NOMO-1 (cell line): ENCODE data around the gene BMP2K.

Experiments
- DNase-seq, 2 experiments: peaks; one replicate each; lab custom pipeline; 2025; ENCODE audit not compliant: unreplicated experiment in 2 of 2; lab: John Stamatoyannopoulos, UW

Gene BMP2K

DNA sequence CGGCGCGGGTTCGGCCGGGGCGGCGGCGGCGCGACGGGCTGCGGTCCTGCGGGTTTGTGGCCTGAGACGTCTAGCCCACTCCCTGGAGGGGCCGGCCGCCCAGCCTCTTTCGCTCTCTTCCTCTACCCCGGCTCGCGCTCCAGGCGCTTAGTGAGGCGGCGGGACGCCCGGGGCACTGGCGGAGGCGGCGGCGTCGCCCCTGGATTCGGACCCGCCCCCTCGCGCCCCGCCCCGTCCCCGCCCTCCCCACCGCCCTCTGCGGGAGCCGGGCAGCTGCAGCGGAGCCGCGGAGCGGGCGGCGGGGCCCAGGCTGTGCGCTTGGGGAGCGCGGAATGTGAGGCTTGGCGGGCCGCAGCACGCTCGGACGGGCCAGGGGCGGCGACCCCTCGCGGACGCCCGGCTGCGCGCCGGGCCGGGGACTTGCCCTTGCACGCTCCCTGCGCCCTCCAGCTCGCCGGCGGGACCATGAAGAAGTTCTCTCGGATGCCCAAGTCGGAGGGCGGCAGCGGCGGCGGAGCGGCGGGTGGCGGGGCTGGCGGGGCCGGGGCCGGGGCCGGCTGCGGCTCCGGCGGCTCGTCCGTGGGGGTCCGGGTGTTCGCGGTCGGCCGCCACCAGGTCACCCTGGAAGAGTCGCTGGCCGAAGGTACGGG, at the start of gene BMP2K:
Gene BMP2K, plus strand, starts transcription at position 272 of the 650 bp plus-strand sequence. Its CDS starts 194 bp downstream, at position 466.
- DNase-seq: peak; percentile 70 to 87

- DNase-seq: no peak
These were observed 49.6 kb upstream of the BMP2K start for GRCh38 chr4:78726546-78726945.

GRCh38 chr4:78732332-78733104, 43.6 kb upstream of the BMP2K start:
- DNase-seq: no peak

GRCh38 chr4:78734441-78735162, 41.5 kb upstream of the BMP2K start:
- peak; percentile 22 to 76 for DNase-seq

- DNase-seq: no peak
These were observed 40.5 kb upstream of the BMP2K start for GRCh38 chr4:78735697-78736096.

DNA sequence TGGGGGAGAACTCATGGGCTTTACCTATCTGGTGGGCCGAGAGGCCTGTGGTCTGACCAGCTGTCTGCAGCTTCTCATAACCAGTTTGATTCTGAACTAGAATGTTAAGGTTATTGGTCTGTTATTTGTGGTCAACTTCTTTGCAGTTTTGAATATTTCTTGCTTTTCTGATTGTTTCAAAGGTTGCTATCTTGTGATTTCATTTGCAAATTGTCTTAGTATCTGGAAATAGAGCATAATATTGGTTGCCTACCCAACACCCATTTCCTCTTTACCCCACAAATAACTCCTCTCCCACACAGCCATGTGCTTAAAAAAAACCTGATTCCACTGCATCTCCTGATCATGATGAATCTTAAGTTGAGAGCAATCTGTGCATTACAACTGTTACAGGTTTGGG, 39.1 kb upstream of the BMP2K start:
- no peak for DNase-seq

- DNase-seq: no peak
These were observed 38.2 kb upstream of the BMP2K start for GRCh38 chr4:78737973-78738372.

DNA sequence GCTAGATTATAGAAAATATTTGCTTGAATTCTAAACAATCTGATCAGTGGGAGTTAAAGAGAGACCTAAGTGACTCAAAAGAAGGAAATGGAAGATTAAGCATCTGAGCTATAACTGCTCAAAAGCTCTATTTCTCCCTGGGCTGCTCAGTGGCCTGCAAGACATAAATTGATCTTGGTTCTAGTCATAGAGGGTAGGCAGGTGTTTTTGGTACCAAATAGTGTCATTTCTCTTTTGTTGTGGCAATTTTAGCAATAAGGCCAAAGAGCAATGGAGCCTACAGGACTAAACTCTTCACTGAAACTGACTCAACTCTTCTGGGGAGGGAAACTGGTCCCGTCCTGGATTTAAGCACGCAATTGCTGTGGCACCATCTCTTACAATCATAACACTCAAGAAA, 33.9 kb upstream of the BMP2K start:
- DNase-seq: no peak

DNA sequence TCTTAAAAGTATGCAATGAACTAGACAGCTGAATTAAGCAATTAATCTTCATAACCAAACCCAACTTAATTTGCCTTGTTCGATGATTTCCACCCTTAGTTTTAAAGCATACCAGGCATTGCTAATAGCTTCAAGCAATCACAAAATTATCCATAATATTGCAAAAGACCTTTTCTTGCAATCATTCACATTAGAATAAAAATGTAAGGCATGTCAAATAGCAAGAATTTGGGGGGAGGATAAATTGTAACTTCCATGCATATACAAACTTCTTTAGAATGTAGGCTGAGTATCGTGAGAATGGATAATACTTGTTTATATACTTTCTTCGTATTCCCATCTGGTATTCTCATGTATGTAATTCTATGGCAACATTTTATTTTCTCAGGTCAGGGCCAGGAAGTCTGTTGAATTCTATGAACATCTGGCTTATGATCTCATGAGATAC, 28.7 kb upstream of the BMP2K start:
- no peak for DNase-seq

- no peak for DNase-seq
These were observed 27.8 kb upstream of the BMP2K start for GRCh38 chr4:78748381-78748780.

DNA sequence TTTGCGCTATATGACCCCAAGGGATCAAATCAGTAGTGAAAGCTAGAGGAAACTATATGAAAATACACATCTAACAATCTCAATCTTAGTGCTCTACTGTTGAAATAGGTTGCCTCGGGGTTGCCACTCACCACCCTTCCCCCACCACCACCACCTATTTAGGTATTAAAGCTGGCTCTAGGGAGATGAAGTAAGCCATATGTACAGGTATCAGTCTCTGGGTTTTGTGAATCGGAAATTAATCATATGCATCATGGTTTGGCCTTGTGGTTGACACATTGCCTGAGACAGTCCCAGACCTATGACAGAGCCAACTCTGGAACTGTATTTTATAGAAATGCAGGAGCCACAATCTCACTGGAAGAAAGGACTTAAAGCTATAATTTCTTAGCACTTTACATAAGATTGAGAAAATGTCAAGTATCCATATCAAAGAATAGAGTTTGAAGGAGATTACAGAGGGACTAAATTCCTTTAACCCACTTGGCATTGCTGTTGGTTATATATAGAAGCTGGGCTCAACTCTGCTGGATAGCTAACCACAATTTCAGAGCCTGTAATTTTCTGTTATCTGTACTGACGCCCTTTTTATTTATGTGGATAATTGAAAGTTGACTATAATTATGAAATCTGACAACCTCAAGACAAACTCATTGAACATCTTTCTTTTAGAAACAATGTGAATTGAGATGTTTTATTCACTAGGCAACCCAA, 26.7 kb upstream of the BMP2K start:
- peak in 1 of 2 experiments; percentile 9 for DNase-seq

GRCh38 chr4:78749972-78750727, 26.0 kb upstream of the BMP2K start:
- peak; percentile 66 to 96 for DNase-seq

DNA sequence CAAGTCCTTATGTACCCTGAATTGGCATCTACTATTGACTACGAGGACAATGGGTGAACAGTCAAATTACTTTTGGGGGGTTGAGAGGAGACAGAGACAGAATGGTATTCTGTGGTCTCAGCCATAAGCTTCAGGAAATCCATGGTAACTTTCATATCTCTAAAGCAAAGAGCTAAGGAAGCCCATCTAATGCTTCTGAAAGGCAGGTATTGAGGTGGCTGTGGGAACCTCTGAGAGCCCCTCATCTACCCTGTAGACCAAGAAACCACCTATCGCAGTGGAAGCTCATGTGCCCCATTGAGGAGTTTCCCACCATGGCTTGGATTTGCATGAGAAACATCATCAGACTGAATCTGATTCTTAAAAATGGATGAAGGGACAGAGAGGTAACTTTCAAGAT, 23.1 kb upstream of the BMP2K start:
- no peak for DNase-seq

GRCh38 chr4:78754872-78755271, 21.3 kb upstream of the BMP2K start:
- no peak for DNase-seq

DNA sequence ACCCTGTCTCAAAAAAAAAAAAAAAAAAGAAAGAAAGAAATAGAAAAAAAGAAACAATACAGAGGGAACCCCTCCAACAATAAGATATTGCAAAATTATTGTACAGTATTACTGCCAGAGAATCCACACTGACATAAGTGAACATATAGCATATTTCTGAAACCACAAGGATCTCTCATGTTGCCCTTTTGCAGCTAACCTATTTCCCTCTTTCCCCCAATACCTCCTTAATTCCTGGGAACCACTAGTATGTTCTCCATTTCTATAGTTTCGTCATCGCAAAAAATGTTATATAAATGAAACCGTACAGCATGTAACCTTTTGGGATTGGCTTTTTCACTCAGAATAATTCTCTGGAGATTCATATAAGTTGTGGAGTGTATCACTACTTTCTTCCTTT, 20.0 kb upstream of the BMP2K start:
- DNase-seq: no peak

DNA sequence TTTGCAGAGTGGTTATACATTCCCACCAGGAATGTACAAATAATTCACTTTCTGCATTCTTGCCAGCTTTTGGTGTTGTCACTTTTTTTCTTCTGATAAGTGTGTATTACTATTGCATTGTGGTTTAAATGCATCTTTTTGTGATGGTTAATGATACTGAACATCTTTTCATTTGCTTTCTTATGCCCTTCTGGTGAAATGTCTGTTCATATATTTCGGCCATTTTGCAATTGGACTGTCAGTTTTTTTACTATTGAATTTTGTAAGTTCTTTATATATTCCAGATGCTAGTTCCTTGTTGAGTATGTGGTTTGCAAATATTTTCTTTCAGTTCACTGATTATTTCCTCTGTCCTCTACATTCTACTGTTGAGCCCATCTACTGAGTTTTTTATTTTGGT, 19.4 kb upstream of the BMP2K start:
- DNase-seq: peak in 1 of 2 experiments; percentile 4

DNA sequence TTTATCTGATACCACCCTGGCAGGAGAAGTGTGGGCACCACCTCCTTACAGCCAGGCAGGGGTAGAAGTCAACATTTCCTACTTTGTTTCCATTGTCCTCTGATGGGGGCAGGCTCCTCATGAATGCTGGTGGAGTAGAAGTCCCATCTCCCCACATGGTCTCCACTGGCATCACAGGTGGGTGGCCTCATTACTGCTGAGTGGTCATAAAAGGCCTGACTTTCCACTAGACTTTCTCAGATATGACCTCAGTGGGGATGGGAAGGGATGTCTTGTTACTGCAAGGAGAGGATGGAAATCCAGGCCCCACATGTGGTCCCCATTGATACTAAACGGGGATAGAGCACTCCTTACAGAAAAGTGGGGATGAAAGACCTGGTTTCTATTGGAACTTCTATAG, 18.6 kb upstream of the BMP2K start:
- no peak for DNase-seq

DNA sequence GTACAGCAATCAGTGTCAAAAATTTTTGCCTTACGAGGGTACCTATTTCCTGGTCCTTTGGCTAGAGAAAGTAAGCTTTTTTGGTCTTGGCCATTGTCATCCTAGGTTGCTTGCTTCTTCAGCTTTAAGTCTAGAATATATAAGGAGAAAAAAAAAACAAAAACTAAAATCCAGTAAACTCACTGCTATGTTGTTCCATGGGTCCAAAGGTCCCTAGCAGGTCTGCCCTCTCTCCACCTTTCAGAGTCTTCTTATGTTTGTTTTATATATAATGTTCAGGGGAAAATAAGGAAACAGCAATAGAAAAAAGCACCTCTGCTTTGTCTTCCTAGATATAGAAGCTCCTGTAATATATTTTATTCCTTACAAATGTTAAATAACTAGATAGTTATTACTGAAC, 18.1 kb upstream of the BMP2K start:
- DNase-seq: no peak

GRCh38 chr4:78762529-78762928, 13.6 kb upstream of the BMP2K start:
- DNase-seq: no peak

DNA sequence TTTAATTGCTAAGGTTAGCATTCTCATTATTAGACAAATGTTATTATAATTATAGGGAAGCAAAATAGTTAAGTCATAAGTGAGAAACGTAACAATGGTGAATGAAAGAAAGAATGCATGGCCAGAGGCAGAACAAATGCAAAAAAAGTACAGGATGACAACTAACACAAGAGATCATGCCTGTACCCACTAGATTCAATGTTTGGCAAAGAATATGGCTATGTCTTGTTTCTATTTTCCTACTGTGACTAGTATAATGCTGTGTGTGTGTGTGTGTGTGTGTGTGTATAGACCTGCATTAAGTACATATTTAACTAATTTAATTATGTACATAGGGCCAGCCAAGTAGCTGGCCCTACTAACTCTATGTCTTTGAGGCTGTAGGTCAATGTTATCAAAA, 12.9 kb upstream of the BMP2K start:
- DNase-seq: no peak
